Stimulated activated CD4-positive, alpha-beta T cell treated with anti-CD3 and anti-CD28 coated beads, Interleukin-15, amount 100 ng/mL, for 1 hour (primary cell): ENCODE measurements around the gene NUP85.
A peak's percentile ranks its signal among the peaks of the same experiment; 100 is the strongest.
"Not testable (repeated sequence)": the region's sequence is repeated elsewhere in the genome, so short reads cannot be mapped to it uniquely, and the experiment has no call there.

Experiments
- DNase-seq, 2 donors: peaks; one replicate each; pipeline ENCODE4 v3.0.0-alpha.2; 2020; ENCODE audit warnings: low read depth in 1 of 2, low spot score in 1 of 2

NUP85 gene

DNA sequence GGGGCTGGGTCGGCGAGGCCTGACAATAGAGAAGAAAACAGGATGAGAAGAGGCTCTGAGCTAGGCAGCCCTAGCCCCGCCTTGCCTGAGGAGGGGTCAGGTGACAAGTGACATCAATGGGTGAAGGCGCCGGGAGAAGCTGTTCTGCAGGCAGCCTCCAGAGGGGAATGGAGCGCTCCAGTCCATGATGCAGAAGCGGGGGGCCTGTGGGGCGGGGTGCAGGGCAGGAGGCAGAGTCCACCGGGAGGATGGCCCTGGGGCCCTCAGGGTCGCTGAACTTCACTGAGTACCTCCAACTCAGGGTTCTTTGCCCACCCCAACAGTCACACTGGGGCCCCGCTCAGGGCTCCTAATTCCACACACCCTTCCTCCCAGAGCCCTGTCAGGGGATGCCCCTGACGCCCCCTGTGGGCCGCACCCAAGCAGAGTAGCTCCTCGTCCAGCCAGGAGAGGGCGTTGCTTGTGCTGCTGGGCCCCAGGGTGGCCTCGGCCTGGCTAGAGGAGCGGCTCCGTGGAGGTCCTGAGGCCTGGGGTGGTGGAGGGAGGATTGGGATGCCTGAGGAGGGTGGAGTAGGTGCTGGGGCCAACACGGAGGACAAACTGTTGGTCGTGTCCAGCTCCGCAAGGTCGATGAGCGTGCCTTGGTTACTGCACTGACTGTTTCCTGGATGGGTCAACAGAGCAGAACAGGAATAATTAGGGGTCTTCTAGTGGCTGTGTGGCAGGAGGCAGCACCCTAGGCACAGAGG, 35.1 kb downstream of the NUP85 start:
- peak in 1 of 2 donors; percentile 30 for DNase-seq

DNA sequence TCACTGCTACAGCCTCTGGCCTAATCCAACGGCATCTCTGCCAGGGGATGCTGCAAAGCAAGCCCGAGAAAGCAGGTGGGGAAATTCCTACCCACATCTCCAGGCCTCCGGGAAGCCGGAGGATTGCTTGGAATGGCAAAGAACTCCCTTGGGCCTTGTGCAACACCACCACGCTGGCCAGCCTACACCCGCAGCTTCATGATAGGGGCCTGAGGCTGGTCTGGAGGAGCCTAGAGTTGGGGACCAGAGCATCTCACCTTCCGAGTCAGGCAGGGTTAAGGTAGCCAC, 35.6 kb downstream of the NUP85 start:
- DNase-seq, result no peak

DNA sequence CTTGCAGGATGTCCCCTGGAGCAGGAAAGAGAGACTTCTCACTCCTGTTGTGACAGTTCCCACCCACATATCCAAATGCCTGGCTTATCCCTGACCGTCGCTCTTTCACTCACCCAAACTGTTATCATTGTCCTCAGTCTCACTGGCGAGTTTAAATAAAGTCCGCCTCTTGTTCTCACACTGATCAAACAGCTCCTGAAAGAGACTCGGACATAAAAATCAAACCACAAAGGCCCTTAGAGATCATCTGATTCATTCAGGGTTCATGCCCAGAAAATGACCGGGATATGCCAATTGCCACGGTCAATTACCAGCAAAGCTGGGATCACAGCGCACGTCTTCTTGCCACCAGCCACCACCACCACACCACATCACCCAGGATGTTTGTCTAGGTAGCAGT, 36.0 kb downstream of the NUP85 start:
- DNase-seq, result no peak

DNA sequence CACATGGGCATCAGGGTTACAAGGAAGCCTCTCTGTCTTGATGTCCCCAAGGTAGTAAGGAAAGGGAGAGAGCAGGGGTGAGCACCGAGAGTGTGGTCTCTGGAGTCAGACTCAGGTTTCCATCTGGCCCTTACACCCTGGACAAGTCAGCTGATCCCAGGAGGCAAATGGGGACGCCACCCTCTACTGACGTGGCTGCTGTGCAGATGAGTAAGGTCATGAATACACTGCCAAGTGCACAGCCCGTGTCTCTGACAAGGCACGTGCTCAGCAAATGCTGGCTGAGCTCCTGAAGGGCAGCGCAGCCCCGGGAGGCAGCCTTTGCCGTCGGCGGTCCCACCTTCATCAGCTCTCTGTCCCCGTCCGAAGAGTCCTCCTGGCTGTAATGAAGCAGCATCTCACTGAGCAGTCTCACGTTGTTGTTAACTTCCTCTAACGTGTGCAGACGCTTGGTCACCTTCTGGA, 36.5 kb downstream of the NUP85 start:
- no peak for DNase-seq

DNA sequence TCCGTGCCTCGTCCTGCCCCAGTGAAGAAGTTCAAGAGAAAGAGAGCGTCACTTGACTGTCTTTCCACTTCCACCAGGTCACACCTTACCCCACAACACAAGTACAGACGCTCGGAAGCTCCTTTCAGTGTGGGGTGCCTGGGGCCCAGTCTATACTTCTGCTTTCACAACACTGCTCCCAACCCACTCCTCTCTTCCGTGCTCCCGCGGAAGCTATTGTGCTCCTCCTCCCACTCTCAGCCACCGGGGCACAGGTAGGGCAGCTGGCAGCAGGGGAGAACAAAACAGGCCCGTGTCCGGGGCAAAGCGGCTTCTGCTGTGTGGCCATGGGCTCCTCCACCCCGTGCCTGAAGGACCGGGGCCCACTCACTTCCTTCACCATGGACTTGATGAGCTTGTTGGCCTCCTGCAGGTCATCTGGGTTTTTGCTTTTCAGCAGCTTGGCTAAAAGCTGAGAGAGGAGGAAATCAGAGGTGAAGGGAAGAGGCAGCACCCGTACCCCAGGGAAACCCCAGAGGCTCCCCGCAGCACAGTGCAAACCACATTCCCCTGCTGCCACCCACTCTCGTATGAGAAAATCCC, 37.1 kb downstream of the NUP85 start:
- no peak for DNase-seq

DNA sequence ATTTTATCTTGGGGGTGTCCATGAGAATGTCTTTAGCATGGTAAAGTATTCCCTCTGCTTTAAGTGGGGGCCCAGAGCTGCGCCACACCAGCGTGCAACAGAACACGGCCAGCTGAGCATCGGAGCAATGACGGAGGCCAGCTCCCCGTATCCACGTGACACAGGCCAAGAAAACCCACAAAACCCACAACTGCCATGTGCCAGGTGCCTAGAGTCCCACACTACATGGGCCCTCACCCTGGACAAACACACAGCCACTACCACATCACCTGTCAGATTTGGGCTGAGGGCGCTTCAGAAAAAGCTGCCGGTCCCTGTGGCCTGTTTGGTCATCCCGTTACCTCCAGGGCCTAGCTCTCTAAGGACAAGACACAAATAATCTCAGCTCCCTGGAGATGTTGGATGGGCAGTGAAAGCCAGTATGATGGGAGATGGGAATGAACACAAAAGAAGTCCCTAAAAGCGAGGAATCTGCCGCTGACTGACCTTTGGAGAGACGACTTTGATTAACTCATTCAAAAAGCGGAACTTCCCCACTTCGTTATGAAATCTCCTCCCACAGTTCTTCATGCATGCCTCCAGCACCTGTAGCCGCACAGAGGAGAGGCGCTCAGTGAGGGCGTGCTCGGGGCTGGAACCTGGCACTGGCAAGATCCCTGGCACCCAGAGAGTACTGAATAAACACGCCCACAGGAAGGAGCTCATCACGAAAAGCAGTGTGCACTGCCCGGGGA, 38.8 kb downstream of the NUP85 start:
- DNase-seq, result no peak

DNA sequence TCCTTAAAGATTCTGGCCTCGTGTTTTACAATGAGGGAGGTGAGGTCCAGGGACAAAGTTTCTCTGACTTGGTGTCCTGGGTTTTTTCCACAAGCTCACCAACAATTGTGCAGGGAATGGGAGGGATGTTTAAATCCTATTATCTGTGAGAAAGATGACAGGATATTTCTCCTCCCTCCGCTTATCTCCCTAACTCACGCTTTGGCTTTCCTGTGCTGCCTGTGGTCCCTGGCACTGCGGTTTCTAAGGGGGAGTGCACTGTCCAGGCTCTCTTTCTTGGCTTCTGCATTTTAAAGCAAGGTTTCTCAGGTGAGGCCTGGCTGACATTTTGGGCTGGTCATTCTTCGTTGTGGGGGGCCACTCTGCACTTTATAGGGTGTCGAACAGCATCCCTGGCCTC, 39.5 kb downstream of the NUP85 start:
- DNase-seq, result no peak

DNA sequence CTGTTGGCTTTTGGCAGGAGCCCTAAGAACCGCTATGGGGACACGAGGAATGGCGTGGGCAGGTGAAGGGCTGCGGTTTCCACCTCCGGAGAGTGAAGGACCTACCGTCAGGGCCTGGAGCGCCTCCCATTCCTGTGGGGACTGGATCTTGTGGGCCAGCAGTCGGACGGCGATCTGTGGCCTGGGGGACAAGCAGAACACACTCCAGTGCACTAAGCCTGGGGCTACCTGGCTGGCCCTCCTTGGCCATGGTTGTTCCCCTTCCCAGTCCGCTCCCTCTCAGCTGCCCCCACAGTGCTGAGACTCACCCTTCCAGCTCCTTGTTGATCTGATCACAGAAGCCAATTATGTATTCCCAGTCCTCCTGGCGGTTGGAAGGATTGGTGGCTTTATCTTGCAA, 40.9 kb downstream of the NUP85 start:
- no peak for DNase-seq

DNA sequence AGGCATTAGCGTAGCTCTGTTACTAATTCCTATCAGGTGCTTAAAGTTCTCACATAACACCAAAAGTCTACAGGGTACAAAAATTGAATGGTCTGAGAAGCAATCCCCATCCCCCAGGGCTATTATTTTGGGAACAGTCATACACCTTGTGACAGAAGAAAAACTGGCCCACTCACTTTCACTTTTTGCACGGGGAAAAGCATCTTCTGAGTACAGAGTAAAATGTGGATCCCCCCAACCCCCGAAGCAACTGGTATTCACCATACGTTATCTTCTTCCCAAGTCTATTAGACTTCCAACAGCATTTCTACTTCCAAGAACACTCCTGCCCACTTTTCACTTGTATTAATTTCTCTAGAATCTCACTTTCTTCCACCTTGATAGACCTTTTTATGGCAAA, 44.1 kb downstream of the NUP85 start:
- DNase-seq, result no peak

DNA sequence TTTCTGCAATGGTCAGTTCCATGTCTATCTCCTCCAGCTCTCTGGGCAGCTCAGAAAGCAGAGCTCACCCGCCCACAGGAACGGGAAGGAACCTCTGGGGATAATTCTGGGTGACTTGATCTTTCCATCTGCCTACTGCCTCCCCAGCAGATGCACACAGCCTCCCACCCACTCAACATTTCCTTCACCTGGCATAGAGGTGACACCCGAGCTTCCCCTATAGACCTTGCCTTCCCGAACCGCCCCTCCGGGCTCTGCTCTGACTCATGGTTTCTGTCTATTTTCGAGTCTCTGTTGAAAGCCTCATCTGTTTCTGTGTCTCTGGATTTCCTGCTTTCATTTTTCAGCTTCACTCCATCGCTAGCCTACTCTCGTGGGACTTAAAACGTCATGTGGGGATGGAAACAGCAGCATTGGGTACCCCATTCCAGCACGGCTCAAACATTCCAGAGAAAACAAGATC, 44.6 kb downstream of the NUP85 start:
- DNase-seq, result peak; percentile 59 to 72

DNA sequence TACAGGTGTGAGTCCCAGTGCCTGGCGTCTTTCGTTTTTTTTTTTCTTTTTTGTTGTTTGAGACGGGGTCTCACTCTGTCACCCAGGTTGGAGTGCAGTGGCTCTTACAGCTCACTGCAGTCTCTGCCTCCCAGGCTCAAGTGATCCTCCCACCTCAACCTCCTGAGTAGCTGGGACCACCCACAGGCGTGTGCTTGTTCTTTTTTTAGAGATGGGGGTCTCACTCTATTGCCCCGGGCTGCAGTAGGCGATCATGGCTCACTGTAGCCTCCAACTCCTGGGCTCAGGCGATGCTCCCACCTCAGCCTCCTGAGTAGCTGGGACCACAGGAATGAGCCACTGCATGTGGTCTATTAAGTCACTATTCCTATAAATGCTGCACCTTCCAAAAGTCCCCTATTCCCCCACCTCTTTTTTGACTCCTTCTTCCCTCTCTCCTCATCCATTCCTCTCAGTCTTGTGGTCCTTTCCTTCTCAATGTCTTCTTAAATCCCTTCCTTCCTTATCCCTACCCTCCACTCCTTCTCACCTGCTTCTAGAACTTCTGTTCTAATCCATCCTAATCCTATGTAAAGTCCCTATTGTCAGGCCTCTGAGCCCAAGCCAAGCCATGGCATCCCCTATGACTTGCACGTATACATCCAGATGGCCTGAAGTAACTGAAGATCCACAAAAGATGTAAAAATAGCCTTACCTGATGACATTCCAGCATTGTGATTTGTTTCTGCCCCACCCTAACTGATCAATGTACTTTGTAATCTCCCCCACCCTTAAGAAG, 46.7 kb downstream of the NUP85 start:
- no peak for DNase-seq

DNA sequence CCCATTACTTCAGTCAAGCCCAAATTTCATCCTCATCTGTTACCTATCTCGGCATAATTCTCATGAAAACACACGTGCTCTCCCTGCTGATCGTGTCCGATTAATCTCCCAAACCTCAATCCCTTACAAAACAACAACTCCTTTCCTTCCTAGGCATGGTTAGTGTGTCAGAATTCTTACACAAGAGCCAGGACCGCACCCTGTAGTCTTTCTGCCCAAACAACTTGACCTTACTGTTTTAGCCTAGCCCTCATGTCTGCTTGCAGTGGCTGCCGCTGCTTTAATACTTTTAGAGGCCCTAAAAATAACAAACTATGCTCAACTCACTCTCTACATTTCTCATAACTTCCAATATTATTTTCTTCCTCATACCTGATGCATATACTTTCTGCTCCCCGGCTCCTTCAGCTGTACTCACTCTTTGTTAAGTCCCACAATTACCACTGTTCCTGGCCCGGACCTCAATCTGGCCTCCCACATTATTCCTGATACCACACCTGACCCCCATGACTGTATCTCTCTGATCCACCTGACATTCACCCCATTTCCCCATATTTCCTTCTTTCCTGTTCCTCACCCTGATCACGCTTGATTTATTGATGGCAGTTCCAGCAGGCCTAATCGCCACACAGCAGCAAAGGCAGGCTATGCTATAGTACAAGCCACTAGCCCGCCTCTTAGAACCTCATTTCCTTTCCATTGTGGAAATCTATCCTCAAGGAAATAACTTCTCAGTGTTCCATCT, 50.6 kb downstream of the NUP85 start:
- not testable (repeated sequence) for DNase-seq

DNA sequence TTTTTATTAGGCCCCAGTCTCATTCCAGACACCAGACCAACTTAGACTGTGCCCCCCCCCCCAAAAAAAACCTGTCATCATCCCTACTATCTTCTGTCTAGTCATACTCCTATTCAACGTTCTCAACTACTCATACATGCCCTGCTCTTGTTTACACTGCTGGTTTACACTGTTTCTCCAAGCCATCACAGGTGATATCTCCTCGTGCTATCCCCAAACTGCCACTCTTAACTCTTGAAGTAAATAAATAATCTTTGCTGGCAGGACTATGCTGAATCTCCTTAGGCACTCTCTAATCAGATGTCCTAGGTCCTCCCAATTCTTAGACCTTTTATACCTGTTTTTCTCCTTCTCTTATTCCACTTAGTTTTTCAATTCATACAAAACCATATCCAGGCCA, 51.7 kb downstream of the NUP85 start:
- DNase-seq, result not testable (repeated sequence)

DNA sequence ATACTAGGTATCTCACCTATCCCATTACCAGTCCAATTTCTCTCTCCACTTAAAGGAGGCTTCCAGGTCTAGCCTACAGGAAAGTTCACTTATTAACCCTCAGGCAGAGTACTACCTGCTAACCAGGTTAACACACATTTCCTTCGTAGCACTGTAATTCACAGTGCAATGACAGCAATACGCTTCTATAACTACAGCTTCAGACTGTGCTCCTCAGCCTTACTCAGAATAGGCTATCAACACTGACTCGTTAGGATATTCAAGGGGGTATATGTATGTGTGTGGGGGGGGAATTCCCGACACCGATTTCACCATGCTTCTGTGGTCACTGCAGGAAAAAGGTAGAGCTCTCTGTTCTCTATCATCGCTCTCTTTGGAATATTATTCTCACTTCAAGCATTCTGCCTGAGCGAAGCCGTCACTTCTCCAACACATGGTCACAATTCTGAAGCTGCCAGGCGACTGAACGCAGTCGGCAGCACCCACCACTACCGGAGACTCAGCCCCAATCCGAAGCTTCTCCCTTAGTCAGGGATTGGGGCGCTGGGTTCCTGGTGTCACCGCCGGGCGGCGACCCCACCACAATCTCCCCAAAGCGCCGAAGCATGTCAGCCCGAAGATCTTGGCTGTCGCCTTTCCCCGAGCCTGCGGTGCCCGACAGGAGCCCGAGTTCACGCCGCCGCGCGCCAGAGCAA, 55.3 kb downstream of the NUP85 start:
- no peak for DNase-seq

DNA sequence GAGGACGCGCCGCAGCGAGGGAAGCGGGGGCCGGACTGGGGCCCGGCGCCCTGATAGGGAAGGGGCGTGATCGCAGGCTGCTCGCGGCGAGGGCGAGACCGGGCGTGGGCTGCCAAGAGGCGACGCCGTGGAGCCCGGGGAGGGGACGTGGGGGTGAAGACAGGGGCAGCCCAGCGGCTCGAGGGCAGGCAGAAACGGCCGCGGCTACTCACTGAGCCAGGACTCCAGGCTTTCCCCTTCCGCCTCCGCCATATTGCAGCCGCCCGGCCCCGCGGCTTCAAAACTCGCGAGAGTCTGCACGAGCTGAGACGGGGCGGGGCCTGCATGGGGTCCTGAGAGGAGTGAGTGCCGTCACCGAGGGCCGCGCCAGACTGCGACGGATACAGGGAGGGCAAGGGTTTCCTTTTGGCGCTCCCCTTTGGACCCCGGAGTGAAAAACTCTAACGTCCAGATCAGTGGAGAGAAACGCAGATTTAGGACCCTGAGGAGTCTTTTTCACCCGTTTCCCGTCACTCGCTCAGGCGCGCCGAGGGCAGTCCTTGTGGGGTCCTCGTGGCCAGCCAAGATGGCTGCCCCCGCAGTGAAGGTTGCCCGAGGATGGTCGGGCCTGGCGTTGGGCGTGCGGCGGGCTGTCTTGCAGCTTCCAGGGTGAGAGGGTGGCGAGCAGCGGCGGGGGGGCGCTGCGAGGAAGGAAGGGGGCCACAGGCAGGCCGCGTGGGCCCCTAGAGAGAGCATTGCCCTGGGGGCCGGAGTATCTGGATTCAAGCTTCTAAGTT, 56.0 kb downstream of the NUP85 start, which contains the start of the genes GGA3 and MRPS7:
Gene GGA3, minus strand, starts transcription at position 271 of the 776 bp plus-strand sequence. Its CDS starts 19 bp downstream, at position 252.
Gene MRPS7, plus strand, starts transcription at position 544 of the 776 bp plus-strand sequence. Its CDS starts 22 bp downstream, at position 566.
- DNase-seq, result peak; percentile 91 to 92

DNA sequence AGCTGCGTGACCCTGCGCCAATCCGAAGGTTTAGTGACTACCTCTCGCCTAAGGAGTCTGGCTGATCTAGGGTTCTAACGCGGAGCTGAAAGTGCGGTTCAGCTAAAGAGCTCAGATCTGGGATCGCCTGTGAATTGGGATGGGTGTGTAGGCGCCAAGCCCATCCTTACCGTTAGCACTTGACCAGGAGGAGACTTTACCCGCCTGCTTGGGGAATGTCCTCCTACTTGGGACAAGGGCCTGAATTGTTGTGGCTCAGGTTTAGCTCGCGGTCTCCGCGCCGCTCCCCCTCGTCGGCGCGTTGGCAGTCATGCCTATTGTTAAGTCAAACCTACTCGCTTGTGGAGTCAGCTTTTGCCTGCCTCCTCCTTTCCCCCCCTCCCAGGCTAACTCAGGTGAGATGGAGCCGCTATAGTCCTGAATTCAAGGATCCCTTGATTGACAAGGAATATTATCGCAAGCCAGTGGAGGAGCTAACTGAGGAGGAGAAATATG, 56.7 kb downstream of the NUP85 start:
- no peak for DNase-seq

DNA sequence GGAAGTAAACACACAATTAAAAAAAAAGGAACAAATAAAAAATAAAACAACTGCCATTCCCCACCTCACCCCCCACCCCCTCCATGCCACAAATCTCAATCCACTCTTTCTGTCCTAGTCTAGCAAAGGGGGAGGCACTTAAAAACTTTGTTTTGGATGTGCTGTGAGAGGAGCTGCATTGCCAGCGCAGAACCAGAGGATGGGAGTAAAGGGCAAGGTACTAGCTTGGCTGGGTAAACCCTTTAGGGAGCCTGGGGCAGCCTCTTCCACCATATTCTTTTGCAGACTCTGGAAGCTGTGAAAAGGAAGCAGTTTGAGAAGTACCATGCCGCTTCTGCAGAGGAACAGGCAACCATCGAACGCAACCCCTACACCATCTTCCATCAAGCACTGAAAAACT, 57.6 kb downstream of the NUP85 start:
- no peak for DNase-seq

DNA sequence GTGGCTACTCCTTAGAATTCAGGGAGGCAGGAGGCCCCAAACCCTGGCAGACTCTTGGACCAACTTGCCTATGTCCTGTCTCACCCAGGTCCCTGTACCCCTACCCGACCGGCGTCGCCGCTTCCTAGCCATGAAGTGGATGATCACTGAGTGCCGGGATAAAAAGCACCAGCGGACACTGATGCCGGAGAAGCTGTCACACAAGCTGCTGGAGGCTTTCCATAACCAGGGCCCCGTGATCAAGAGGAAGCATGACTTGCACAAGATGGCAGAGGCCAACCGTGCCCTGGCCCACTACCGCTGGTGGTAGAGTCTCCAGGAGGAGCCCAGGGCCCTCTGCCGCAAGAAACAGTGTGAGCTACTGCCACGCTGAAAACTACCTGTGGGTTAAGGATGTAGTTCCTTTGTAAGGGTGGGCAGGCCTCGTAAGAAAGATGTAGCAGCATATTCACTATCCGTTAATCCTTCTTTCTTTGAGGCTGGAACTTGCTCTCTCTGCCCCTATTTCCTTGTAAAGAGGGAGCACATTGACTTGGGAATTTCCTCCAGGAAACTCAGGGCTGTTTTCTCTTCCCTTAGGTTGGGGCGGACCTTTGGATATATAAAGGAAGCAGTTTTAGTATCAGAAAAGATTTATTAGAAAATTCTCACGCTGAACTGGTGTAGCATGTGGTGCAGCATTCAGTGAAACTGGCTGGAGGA, 60.3 kb downstream of the NUP85 start:
- no peak for DNase-seq
